Measurements from ENCODE around the gene TRPM3. TPM values are rescaled to one million over a fixed set of nuclear protein-coding genes. Genes with fewer than 3 reads are reported as not detected.

TRPM3 gene
- total RNA-seq, 6 experiments from 2014 or later = 0.02 TPM; not detected in 5

- TF ChIP-seq CTCF (IDR thresholded peaks at IDR 0.05) = no peak
- Mint-ChIP-seq H3K27ac (no peak overlapping the region), H3K4me3 (no peak overlapping the region), H3K36me3 (ENCODE audit: low read depth) (no peaks in the 10 kb centered on the region), H3K27me3 (ENCODE audit: insufficient read depth) (peaks cover 5% of the 10 kb centered on the region), H3K9me3 (no peaks in the 10 kb centered on the region), H3K4me1 (ENCODE audit: low read depth) (no peaks in the 10 kb centered on the region)
- DNase-seq = no peak
Observed at GRCh38 chr9:70778568-70778967, 342.9 kb downstream of the TRPM3 start.

GRCh38 chr9:70773579-70773978, 347.8 kb downstream of the TRPM3 start:
- TF ChIP-seq CTCF (IDR thresholded peaks at IDR 0.05) = no peak
- no peaks in the 10 kb centered on the region; the same call in 1 of the 2 replicates for H3K27me3 Mint-ChIP-seq (ENCODE audit: insufficient read depth)
- no peak for DNase-seq
- H3K4me3 Mint-ChIP-seq = no peak overlapping the region
- no peaks in the 10 kb centered on the region for H3K4me1 Mint-ChIP-seq (ENCODE audit: low read depth)
- no peak overlapping the region for H3K27ac Mint-ChIP-seq
- H3K9me3 Mint-ChIP-seq = no peaks in the 10 kb centered on the region
- no peaks in the 10 kb centered on the region for H3K36me3 Mint-ChIP-seq (ENCODE audit: low read depth)

GRCh38 chr9:70772601-70773000, 348.8 kb downstream of the TRPM3 start:
- no peak for TF ChIP-seq CTCF (IDR thresholded peaks at IDR 0.05)
- H3K4me3 Mint-ChIP-seq = no peak overlapping the region
- DNase-seq = no peak

GRCh38 chr9:70765946-70766345, 355.5 kb downstream of the TRPM3 start:
- H3K4me1 Mint-ChIP-seq (ENCODE audit: low read depth) = no peaks in the 10 kb centered on the region
- H3K9me3 Mint-ChIP-seq = no peaks in the 10 kb centered on the region
- no peaks in the 10 kb centered on the region for H3K36me3 Mint-ChIP-seq (ENCODE audit: low read depth)
- H3K4me3 Mint-ChIP-seq = no peak overlapping the region
- no peaks in the 10 kb centered on the region for H3K27me3 Mint-ChIP-seq (ENCODE audit: insufficient read depth)
- no peak for TF ChIP-seq CTCF (IDR thresholded peaks at IDR 0.05)
- no peak for DNase-seq
- no peak overlapping the region for H3K27ac Mint-ChIP-seq

More at GRCh38 chr9:70772601-70773000, 348.8 kb downstream of the TRPM3 start:
- Mint-ChIP-seq H3K9me3 (no peaks in the 10 kb centered on the region), H3K27me3 (ENCODE audit: insufficient read depth) (no peaks in the 10 kb centered on the region; the same call in 1 of the 2 replicates), H3K4me1 (ENCODE audit: low read depth) (no peaks in the 10 kb centered on the region), H3K27ac (no peak overlapping the region), H3K36me3 (ENCODE audit: low read depth) (no peaks in the 10 kb centered on the region)

GRCh38 chr9:70761139-70761670, 360.2 kb downstream of the TRPM3 start:
- no peaks in the 10 kb centered on the region for H3K36me3 Mint-ChIP-seq (ENCODE audit: low read depth)
- no peak for DNase-seq
- no peaks in the 10 kb centered on the region for H3K4me1 Mint-ChIP-seq (ENCODE audit: low read depth)
- no peaks in the 10 kb centered on the region; the same call in 1 of the 2 replicates for H3K9me3 Mint-ChIP-seq
- TF ChIP-seq CTCF (IDR thresholded peaks at IDR 0.05) = no peak
- no peak overlapping the region for H3K4me3 Mint-ChIP-seq
- H3K27me3 Mint-ChIP-seq (ENCODE audit: insufficient read depth) = no peaks in the 10 kb centered on the region; the same call in 1 of the 2 replicates
- no peak overlapping the region for H3K27ac Mint-ChIP-seq

Measured in HFFc6 (cell line).